HepG2 (cell line): Measurements from ENCODE around the gene ZSCAN31. TPM values are rescaled to one million over a fixed set of nuclear protein-coding genes. Genes with fewer than 3 reads are reported as not detected.

Experiments used
- ATRX ChIP-seq: sonication (generic); formaldehyde crosslinking; IDR thresholded peaks from 2 replicates; pipeline ENCODE4 v1.4.0; 2020; ENCODE audit warnings: missing genetic modification reagents, borderline replicate concordance
- ELF4 ChIP-seq: sonication (generic); formaldehyde crosslinking; IDR thresholded peaks from 2 replicates; pipeline ENCODE4 v1.5.0; 2020; ENCODE audit warnings: missing genetic modification reagents, mild to moderate bottlenecking, moderate library complexity, borderline replicate concordance
- FOXA3 ChIP-seq: IDR thresholded peaks from 2 replicates; pipeline ENCODE4 v1.6.1; 2016; ENCODE audit warnings: missing genetic modification reagents, missing compliant biosample characterization
- FOXP1 ChIP-seq, 2 experiments: fragments of 450-650 bp in 1 of 2; IDR thresholded peaks; 2 replicates each; pipeline ENCODE4 v1.6.1; 2017 to 2018; ENCODE audit warnings: antibody characterized with exemption in 1 of 2
- MYC ChIP-seq: sonication (generic); formaldehyde crosslinking; IDR thresholded peaks from 2 replicates; pipeline ENCODE4 v1.9.0; 2021; ENCODE audit warnings: missing genetic modification reagents, borderline replicate concordance
- PRMT3 ChIP-seq: sonication (generic); formaldehyde crosslinking; IDR thresholded peaks from 2 replicates; pipeline ENCODE4 v1.8.1; 2022; ENCODE audit warnings: low read depth, mild to moderate bottlenecking, moderate library complexity, missing genetic modification reagents, borderline replicate concordance
- SYNCRIP ChIP-seq: fragments of 200-400 bp; formaldehyde crosslinking; IDR thresholded peaks from 2 replicates; pipeline ENCODE4 v1.6.1; 2018; ENCODE audit warnings: mild to moderate bottlenecking, low read depth, low read length; ENCODE audit not compliant: insufficient read depth
- UBTF ChIP-seq: sonication (generic); formaldehyde crosslinking; IDR thresholded peaks from 2 replicates; pipeline ENCODE4 v1.4.0; 2020; ENCODE audit warnings: mild to moderate bottlenecking, missing genetic modification reagents
- YY1 ChIP-seq: IDR thresholded peaks from 2 replicates; pipeline ENCODE4 v1.6.1; 2011; ENCODE audit warnings: low read length, low read depth, moderate library complexity, mild to moderate bottlenecking; ENCODE audit not compliant: insufficient read depth, insufficient replicate concordance
- ZBTB21 ChIP-seq: sonication (generic); formaldehyde crosslinking; IDR thresholded peaks from 2 replicates; pipeline ENCODE4 v1.4.0; 2020; ENCODE audit warnings: missing genetic modification reagents
- ZBTB33 ChIP-seq: sonication (generic); formaldehyde crosslinking; IDR thresholded peaks from 2 replicates; pipeline ENCODE4 v1.4.0; 2020; ENCODE audit warnings: missing genetic modification reagents
- ZKSCAN1 ChIP-seq: fragments of 150-350 bp; IDR thresholded peaks from 2 replicates; pipeline ENCODE4 v1.6.1; 2014; ENCODE audit warnings: low read length
- ZNF235 ChIP-seq: sonication (generic); formaldehyde crosslinking; IDR thresholded peaks from 2 replicates; pipeline ENCODE4 v1.8.1; 2023; ENCODE audit warnings: mild to moderate bottlenecking, missing genetic modification reagents, borderline replicate concordance
- ZNF30 ChIP-seq: sonication (generic); formaldehyde crosslinking; IDR thresholded peaks from 2 replicates; pipeline ENCODE4 v1.5.0; 2020; ENCODE audit warnings: mild to moderate bottlenecking, missing genetic modification reagents
- ZNF331 ChIP-seq: sonication (generic); formaldehyde crosslinking; IDR thresholded peaks from 2 replicates; pipeline ENCODE4 v1.4.0; 2020; ENCODE audit warnings: missing genetic modification reagents
- ZNF33B ChIP-seq: sonication (generic); formaldehyde crosslinking; IDR thresholded peaks from 2 replicates; pipeline ENCODE4 v1.5.1; 2020; ENCODE audit warnings: mild to moderate bottlenecking, missing genetic modification reagents
- ZNF441 ChIP-seq: sonication (generic); formaldehyde crosslinking; IDR thresholded peaks from 2 replicates; pipeline ENCODE4 v1.7.0; 2021; ENCODE audit warnings: missing genetic modification reagents, borderline replicate concordance
- ZNF468 ChIP-seq: sonication (generic); formaldehyde crosslinking; IDR thresholded peaks from 2 replicates; pipeline ENCODE4 v1.8.0; 2022; ENCODE audit warnings: mild to moderate bottlenecking, moderate library complexity, missing genetic modification reagents
- ZNF543 ChIP-seq: sonication (generic); formaldehyde crosslinking; IDR thresholded peaks from 2 replicates; pipeline ENCODE4 v1.4.0; 2020; ENCODE audit warnings: mild to moderate bottlenecking, missing genetic modification reagents
- ZNF547 ChIP-seq: sonication (generic); formaldehyde crosslinking; IDR thresholded peaks from 2 replicates; pipeline ENCODE4 v1.5.1; 2020; ENCODE audit warnings: mild to moderate bottlenecking, missing genetic modification reagents
- ZNF562 ChIP-seq: sonication (generic); formaldehyde crosslinking; IDR thresholded peaks from 2 replicates; pipeline ENCODE4 v1.8.0; 2022; ENCODE audit warnings: missing genetic modification reagents, borderline replicate concordance
- ZNF770 ChIP-seq: sonication (generic); formaldehyde crosslinking; IDR thresholded peaks from 2 replicates; pipeline ENCODE4 v1.5.0; 2020; ENCODE audit warnings: mild to moderate bottlenecking, missing genetic modification reagents
- ZSCAN22 ChIP-seq: sonication (generic); formaldehyde crosslinking; IDR thresholded peaks from 2 replicates; pipeline ENCODE4 v1.4.0; 2020; ENCODE audit warnings: mild to moderate bottlenecking, missing genetic modification reagents
- polyA plus RNA-seq, 8 experiments: library from polyadenylated mRNA; depleted of rRNA in 3 of 8; stranded (reverse) in 7 of 8; unstranded in 1 of 8; fragments of >200 nt; fragmentation: Illumina TruSeq in 4 of 8; extraction: Trizol in 4 of 8; gene quantifications; 2 replicates each; pipeline versions ENCODE4 v1.2.1 to v1.2.3, GENCODE V29; 2011 to 2016; ENCODE audit warnings: low read depth in 4 of 8, missing spikeins in 1 of 8, mixed read lengths in 1 of 8; ENCODE audit not compliant: insufficient read depth in 1 of 8
- total RNA-seq, 5 experiments: library from RNA; depleted of rRNA; stranded (reverse); fragments of >200 nt; fragmentation: Illumina TruSeq; extraction: Trizol; gene quantifications; 2 replicates each; pipeline ENCODE4 v1.2.3, GENCODE V29; 2016; ENCODE audit warnings: low read depth in 1 of 5

Gene ZSCAN31
- total and polyA plus RNA-seq, 2 of the 13 experiments (the other 11 are each of a cell fraction or from before 2014, with no cell fraction given): 5.3 to 6.2 TPM

- TF ChIP-seq ZNF770 (CRISPR knock-in tag) (peak; percentile 58), ZBTB21 (CRISPR knock-in tag) (peak; percentile 49; the same call in 1 of the 2 replicates), ZNF331 (CRISPR knock-in tag) (peak; percentile 83), ZKSCAN1 (no peak), ZSCAN22 (CRISPR knock-in tag) (0 out of 2 replicates have a peak, but pooled peaks have one; percentile 28), ZNF30 (CRISPR knock-in tag) (no peak), ZBTB33 (no peak), ZNF468 (CRISPR knock-in tag) (peak; percentile 90), ZNF441 (peak; percentile 44; the same call in 1 of the 2 replicates), ZNF543 (peak; percentile 53; the same call in 1 of the 2 replicates), UBTF (CRISPR knock-in tag) (peak; percentile 100), ATRX (CRISPR knock-in tag) (no peak), YY1 (peak; percentile 14), PRMT3 (CRISPR knock-in tag) (peak; percentile 82; the same call in 1 of the 2 replicates), FOXA3 (peak; percentile 57), SYNCRIP (no peak), ZNF235 (CRISPR knock-in tag) (no peak), ZNF562 (CRISPR knock-in tag) (no peak), ZNF33B (CRISPR knock-in tag) (peak; percentile 85; the same call in 1 of the 2 replicates), MYC (CRISPR knock-in tag) (peak; percentile 95), FOXP1 (IDR thresholded peaks at IDR 0.05) (no peak), FOXP1 (CRISPR knock-in tag; IDR thresholded peaks at IDR 0.05) (0 out of 2 replicates have a peak, but pooled peaks have one; percentile 34), ELF4 (CRISPR knock-in tag) (peak; percentile 49; the same call in 1 of the 2 replicates), ZNF547 (no peak; the same call in 1 of the 2 replicates)
Observed at GRCh38 chr6:28383235-28384142, 47.5 kb upstream of the ZSCAN31 start (continued).
